ENCODE results near the gene AGBL2.
"Not testable (repeated sequence)": the region's sequence is repeated elsewhere in the genome, so short reads cannot be mapped to it uniquely, and the experiment has no call there.

Gene AGBL2

DNA sequence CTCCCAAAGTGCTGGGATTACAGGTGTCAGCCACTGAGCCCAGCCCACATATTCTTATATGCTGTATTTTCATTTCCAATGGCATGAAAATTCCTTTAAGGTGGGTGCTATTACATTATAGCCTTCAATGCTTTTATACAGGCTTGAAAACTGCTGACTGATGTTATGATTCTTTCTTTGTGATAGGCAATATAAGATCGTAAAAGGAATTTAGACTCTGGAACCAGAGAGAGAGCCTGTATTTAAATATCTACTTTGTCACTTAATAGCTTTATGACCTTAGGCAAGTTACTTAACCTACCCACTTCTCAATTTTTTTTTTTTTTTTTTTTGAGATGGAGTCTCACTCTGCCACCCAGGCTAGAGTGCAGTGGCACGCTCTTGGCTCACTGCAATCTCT is 26.2 kb downstream of the AGBL2 start:
- DNase-seq (ENCODE audit: low read depth, low spot score), result no peak

DNA sequence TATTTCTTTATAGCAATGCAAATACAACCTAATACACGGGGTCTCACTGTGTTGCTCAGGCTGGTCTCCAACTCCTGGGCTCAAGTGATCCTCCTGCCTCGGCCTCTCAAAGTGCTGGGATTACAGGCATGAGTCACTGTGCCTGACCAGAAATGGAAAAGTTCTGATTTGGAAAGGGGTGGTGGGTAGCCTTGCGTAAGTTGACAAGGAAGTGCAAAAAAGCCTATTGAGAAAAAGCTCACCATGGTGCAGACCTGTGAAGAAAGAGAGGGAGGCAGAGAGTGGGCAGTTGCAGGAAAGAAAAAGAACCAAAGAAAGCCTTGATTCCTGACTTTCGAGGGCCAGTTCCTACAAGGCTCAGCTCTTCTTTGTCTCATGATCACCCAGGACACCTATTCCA is 27.1 kb downstream of the AGBL2 start:
- DNase-seq (ENCODE audit: low read depth, low spot score), result no peak

DNA sequence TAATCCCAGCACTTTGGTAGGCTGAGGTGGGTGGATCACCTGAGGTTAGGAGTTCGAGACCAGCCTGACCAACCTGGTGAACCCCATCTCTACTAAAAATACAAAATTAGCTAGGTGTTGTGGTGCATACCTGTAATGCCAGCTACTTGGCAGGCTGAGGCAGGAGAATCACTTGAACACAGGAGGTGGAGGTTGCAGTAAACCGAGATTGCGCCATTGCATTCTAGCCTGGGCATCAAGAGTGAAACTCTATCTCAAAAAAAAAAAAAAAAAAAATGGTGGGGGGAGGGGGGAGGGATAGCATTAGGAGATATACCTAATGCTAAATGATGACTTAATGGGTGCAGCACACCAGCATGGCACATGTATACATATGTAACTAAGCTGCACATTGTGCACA is 28.5 kb downstream of the AGBL2 start:
- DNase-seq (ENCODE audit: low read depth, low spot score), result not testable (repeated sequence)

DNA sequence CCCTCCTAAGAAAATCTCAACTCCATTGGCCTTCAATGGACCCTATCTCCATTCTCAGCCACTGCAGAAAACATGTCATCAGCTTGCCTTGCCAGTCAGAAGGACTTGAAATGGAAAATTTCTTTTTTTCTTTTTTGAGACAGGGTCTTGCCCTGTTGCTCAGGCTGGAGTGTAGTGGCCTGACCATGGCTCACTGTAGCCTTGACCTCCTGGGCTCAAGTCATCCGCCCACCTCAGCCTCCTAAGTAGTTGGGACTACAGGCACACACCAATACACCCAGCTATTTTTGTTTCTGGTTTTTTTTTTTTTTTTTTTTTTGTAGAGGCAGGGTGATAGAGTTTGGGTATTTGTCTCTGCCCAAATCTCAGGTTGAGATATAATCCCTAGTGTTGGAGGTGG is 29.0 kb downstream of the AGBL2 start:
- no peak for DNase-seq (ENCODE audit: low read depth, low spot score)

DNA sequence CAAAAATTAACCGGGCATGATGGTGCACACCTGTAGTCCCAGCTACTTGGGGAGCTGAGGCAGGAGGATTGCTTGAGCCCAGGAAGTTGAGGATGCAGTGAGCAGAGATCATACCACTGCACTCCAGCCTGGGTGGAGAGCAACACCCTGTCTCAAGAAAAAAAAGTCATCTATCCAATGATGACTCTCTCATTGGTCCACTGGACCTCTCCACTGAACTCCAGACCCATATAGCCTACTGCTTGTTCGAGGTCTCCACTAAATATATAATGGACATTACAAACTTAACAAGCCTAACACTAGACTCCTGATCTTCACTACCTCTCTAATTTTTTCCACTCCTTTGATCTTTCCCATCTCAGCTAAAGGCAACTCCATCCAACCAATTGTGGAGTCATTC is 39.3 kb downstream of the AGBL2 start:
- no peak for DNase-seq (ENCODE audit: low read depth, low spot score)

DNA sequence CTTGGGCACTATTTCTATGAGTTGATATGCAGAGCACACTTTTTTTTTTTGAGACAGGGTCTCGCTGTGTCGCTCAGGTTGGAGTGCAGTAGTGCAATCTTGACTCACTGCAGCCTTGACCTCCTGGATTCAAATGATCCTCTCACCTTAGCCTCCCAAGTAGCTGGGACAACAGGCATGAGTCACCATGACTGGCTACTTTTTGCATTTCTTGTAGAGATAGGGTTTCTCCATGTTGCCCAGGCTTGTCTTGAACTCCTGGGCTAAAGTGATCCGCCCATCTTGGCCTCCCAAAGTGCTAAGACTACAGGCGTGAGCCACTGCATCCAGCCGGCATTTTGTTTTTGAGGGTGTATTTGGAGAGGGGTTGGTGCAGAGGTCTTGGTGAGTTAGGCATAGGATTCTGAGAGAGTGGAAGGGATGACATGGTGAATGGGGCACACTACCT is 42.9 kb downstream of the AGBL2 start:
- DNase-seq (ENCODE audit: low read depth, low spot score), result no peak

DNA sequence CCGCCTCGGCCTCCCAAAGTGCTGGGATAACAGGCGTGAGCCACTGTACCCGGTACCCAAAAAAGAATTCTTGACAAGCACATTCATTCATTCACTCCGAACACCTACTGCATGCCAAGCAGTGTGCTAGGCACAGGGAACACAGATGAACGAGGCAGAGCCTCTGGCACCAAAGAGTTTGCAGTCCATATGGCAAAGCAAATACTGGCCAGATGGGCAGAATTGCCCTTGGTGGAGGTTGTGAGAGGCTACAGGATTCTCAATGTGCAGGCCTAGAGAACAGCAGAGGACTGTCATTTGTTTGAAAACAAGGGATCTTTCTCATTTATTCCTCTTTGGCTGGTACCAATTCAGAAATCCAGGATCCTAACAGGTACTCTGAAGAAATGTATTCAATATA is 45.3 kb downstream of the AGBL2 start:
- DNase-seq (ENCODE audit: low read depth, low spot score), result no peak

DNA sequence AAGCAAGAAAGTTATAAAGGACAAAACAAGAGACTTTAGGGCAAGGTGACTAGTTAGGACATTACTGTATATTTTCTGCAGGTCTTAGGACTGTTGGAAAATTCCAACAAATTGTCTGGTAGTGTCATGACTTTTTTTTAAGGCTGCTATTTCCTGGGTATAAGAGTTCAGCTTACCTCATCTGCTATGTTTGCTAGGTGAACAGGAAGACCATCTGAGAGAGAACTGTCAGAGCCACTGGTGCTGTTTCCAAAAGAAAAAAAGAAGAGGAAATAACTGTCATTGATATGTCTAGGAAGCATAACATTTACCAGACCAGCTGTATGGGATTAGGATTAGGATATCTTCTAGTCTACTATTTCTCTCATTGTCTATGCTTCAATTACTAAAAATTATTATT is 46.5 kb downstream of the AGBL2 start:
- no peak for DNase-seq (ENCODE audit: low read depth, low spot score)

DNA sequence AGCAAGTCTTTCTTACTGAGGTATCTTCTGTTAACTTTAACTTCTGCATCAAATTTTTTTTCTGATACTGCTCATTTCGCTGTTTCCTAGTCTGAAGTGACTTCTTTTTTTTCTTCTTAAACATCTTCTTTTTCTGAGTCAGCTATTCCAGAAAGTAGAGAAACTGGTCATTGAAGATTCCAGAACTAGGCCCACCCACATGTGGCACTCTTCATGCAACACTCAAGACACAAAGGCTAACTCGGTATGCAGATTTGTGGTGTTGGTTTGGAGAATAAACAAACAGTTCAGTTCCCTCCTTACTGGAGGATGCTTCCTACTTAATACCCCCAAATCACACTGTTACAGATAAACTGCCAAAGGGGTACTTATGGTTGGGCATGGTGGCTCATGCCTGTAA is 47.6 kb downstream of the AGBL2 start:
- no peak for DNase-seq (ENCODE audit: low read depth, low spot score)

DNA sequence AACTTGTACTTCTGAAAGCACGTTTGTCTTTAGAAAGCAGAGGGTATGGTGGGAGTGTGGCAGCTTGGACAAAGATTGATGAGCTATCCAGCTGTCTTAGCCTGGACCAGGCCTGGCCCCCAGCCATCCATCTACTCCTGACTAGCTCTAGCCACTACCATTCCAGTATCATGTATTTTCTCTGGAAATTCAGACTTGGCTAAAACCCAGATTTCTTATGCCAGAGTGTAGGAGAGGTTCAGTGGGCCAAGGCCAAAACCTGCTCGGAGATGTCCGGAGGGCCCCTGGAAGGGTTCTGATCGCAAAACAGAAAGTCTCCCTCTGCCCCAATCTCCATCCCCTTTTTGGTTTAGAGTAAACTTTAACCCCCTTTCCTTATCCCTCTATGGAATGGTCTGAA is 48.0 kb downstream of the AGBL2 start:
- DNase-seq (ENCODE audit: low read depth, low spot score), result no peak

DNA sequence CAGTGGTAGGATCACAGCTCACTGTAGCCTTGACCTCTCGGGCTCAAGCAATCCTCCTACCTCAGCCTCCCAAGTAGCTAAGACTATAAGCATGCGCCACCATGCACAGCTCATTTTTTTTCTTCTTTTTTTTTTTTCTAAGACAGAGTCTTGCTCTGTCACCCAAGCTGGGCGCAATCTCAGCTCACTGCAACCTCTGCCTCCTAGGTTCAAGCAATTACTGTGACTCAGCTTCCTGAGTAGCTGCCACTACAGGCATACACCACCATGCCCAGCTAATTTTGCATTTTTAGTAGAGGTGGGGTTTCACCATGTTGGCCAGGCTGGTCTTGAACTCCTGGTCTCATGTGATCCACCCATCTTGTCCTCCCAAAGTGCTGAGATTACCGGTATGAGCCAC is 50.2 kb downstream of the AGBL2 start:
- not testable (repeated sequence) for DNase-seq (ENCODE audit: low read depth, low spot score)

DNA sequence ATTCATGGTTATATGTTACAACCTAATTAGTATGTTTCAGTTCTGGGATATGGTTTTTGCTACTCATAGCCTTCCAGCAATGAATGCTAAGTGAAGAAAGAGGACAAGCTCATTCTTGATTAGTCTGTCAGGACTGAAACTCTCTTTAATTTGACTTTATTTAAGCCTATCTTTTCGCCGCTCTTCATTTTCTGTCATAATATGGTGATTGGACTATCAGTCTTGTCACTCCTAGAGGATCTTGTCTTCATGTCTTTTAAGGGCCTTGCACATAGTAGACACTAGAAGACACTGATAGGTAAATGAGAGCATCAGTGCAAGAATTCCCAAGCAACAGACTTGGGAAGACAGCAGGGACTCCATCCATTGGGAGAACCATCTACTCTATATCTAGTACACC is 53.9 kb downstream of the AGBL2 start:
- DNase-seq (ENCODE audit: low read depth, low spot score), result no peak

DNA sequence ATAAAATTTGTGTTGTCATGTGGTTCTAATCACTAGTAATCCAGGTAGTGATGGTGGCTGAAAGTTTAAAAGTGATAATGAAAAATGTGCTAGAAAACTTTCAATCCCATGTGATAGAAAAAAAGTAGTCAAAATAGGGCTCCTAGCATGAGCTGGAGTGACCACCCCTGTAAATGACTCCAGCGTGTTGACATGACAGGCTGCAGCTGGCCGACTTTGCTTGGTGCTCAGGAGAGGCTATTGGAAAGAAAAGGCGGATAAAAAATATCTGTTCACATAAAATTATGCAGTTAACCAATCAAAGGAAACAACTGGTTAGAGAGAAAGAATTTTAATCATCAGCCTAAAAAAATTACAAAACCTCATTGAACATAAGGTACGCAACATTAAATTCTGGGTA is 55.9 kb downstream of the AGBL2 start:
- DNase-seq (ENCODE audit: low read depth, low spot score), result no peak

DNA sequence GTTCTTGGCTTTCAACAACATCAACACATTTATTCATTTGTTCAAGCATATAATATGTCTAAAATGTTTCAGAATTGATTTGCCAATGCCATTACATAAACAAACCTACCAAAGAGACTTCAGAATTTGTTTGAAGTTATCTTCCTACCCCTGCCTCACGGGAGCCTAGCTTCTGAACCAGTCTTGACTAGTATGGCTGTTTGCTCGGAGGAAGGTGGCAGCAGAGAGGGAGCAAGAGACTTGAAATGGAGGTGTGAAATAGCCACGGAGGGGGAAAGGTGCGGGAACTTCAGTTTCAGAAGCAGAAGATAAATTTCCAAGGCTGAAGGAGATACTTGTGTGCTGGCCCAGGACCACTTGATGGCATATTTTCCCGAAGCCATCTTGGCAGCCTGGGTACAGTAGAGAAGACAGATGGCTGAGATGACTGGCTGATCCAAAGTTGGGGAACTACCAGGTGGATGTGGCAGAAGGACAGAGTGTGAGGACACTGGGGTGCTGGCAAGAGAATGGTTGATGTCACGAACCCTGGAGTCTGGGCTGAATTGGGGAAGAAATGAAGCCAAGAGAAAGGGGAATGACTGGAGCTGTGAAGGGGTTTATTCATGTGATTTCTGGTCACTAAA is 58.8 kb downstream of the AGBL2 start:
- no peak for DNase-seq (ENCODE audit: low read depth, low spot score)

DNA sequence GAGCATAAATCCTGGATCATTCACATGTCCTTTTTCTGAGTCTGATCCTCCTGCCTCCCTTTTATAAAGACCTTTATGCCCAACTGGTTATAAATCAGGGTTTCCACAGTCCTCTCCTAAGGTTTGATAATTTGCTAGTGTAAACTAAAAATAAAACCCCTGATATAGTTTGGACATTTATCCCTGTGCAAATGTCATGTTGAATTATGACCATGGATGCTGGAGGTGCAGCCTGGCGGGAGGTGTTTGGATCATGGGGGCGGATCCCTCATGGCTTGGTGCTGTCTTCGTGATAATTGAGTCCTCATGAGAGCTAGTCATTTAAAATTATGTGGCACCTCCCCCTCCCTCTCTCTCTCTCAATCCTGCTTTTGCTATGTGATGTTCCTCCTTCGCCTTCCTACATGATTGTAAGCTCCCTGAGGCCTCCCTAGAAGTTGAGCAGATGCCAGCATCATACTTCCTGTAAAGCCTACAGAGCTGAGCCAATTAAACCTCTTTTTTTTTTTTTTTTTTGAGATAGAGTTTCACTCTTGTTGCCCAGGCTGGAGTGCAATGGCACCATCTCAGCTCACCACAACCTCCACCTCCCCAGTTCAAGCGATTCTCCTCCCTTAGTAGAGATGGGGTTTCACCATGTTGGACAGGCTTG is 63.2 kb downstream of the AGBL2 start:
- no peak for DNase-seq (ENCODE audit: low read depth, low spot score)

DNA sequence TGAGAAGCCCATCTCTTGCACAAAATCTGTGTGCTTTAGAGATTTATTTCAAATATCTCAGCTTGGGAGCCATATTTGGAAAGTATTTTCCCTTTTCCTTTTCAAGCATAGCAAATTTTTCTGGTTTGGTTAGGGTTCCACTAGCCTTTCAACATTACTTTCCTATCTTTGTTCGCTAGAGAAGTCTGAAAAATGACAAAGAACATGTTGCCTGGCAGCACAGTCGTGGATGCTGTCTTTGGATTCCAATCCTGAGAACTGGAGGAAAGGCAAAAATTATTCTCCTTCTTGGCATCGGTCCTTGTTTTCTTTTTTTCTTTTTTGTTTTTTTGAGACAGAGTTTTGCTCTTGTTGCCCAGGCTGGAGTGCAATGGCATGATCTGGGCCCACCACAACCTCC is 65.9 kb downstream of the AGBL2 start:
- DNase-seq (ENCODE audit: low read depth, low spot score), result no peak

DNA sequence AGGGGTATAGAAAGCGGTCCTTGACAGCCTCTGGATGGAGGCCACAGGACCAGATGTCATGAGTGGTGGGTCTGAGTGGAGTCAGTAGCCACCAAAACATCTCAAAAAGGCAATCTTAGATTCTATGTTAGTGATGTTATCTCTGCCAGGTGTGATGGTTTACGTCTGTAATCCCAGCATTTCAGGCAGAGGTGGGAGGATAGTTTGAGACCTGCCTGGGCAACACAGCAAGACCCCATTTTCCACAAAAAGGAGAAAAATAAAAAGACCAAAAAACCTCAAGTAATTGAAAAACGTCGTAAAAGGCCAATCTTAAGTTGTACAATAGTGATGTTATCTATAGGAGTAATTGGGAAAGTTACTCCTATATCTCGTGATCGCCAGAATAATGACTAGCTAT is 69.2 kb downstream of the AGBL2 start:
- DNase-seq (ENCODE audit: low read depth, low spot score), result no peak

DNA sequence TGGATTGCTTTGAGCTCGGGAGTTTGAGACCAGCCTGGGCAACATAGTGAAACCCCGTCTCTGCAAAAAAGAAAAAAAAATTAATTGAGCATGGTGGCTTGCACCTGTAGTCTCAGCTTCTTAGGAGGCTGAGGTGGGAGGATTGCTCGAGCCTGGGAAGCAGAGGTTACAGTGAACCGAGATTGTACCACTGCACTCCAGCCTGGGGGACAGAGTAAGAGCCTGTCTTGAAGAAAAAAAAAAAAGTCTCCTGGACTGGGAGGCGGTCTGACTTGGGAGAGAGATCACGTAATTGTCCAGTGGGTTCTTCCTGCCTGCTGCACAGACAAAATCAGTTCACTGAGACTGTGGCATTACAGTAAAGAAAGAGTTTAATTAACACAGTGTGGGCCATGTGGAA is 69.7 kb downstream of the AGBL2 start:
- no peak for DNase-seq (ENCODE audit: low read depth, low spot score)

DNA sequence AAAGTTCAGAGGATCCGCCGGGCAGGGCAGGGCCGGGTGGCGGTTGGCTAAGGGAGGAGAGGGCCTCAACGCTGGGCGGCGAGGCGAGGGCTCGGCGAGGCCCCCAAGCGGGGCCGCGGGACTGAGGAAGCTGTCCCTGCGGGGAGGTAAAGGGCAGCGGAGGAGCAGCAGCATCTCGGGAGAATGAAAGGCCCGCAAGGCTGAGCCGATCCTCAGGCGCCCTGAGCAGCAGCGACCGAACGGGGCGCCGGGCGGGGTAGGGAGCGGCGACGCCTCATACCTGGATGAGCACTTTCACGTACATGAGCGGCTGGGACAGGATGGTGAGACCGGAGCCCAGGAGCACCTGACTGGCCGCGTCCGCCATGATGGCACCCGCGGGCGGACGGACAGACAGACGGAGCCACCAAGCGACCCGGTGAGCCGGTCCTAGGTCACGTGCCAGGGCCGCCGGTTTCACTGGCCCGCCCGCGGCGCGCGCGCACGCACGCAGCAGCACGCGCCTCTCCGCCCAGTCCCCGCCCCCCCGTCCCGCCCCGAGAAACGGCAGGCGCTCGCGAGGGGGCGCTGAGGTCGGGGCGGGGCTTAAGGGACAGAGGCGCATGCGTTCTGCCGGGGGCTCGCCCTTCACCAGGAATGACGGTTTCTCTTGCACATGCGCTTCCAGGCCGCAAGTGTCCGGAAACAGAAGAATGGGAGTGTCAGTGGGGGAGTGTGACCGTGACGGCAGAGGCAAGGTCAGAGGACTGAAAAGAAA is 72.9 kb downstream of the AGBL2 start, which contains the start of gene MTCH2:
Gene MTCH2 (minus strand): TSS at position 461 of the 757 bp plus-strand sequence. CDS start 94 bp downstream, at position 367.
- peak; percentile 91 for DNase-seq (ENCODE audit: low read depth, low spot score)

DNA sequence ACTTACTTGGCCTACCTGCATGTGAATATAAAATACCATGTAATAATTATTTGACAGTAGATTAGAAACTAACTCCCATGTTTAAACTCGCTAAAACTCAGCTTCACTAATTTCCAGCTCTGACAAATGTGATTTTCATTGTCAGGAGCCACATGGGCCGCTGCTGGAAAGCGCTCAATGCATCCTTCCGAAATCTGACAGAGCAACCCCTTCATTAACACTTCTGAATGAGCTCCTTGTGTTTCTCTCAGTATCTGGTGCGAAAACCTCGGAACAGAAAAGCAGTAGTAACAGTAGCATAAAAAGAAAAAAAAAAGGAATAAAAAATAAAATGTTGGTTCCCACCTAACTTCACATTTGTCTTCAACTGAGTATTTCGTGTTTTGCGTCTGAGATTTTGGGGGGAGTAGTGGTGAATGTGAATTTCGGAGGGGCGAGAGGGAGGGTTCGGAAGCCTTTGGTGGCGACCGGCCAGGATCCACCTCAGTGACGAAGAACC is 73.5 kb downstream of the AGBL2 start:
- DNase-seq (ENCODE audit: low read depth, low spot score), result no peak

DNA sequence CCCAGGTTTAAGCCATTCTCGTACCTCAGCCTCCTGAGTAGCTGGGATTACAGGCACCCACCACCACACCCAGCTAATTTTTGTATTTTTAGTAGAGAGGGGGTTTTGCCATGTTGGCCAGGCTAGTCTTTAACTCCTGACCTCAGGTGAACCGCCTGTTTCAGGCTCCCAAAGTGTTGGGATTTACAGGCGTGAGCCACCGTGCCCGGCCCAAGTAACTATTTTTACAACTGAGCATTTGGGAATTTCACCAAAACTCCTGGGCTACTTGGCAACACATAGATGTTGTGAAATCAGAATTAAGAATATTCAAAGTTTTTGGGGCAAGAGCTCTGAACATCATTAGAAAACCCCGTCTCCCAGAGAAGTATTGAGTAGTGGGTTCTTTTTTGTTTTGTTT is 74.7 kb downstream of the AGBL2 start:
- not testable (repeated sequence) for DNase-seq (ENCODE audit: low read depth, low spot score)

DNA sequence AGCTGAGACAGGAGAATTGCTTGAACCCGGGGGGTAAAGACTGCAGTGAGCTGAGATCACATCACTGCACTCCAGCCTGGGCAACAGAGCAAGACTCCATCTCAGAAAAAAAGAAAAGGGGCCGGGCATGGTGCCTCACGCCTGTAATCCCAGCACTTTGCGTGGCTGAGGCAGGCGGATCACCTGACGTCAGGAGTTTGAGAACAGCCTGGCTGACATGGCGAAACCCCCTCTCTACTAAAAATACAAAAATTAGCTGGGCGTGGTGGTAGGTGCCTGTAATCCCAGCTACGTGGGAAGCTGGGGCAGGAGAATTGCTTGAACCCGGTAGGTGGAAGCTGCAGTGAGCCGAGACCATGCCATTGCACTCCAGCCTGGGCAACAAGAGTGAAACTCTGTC is 78.8 kb downstream of the AGBL2 start:
- not testable (repeated sequence) for DNase-seq (ENCODE audit: low read depth, low spot score)

DNA sequence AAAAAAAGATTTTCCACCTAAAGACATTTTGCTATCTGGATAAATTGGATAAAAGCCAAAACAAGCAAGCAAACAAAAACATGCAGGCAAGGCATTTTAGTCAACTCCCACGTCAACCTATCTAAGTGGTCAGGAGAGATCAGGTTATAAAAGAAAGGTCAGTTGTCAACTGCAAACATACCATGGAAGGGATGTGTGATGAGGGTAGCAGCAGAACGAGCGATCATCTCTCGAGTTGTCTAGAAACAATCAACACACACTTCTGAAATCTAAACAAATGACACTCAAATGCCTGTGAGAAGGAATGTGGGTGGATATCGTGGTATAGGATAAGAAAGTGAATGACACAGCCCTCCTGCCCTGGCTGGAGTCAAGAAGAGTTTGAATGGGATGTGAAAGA is 83.7 kb downstream of the AGBL2 start:
- no peak for DNase-seq (ENCODE audit: low read depth, low spot score)
